IPS-18c (cell line): ENCODE results near the gene CSNK1G1.

Source experiments
- H3K4me3 ChIP-seq: 2 replicates; pipeline ENCODE4 v1.7.0; 2013; ENCODE audit warnings: low read depth, mild to moderate bottlenecking, low read length, moderate library complexity; ENCODE audit not compliant: insufficient read depth
- H3K9me3 ChIP-seq: one replicate; pipeline ENCODE4 v1.6.1; 2013; ENCODE audit warnings: mild to moderate bottlenecking, low read length, moderate library complexity; ENCODE audit not compliant: control insufficient read depth, insufficient read depth

Gene CSNK1G1

GRCh38 chr15:64117759-64118487, 238.1 kb downstream of the CSNK1G1 start:
- no peak overlapping the region for H3K4me3 ChIP-seq
- H3K9me3 ChIP-seq: no peaks in the 10 kb centered on the region
